GM21576 (cell line): ENCODE data around the gene CCDC186.
"Not testable (repeated sequence)": the region's sequence is repeated elsewhere in the genome, so short reads cannot be mapped to it uniquely, and the experiment has no call there.

Experiments used
- ATAC-seq: cut with Tn5 transposase; IDR thresholded peaks from one replicate; pipeline ENCODE4 v1.9.1; 2021; ENCODE audit warnings: mild to moderate bottlenecking, moderate library complexity; ENCODE audit not compliant: unreplicated experiment

Gene CCDC186

DNA sequence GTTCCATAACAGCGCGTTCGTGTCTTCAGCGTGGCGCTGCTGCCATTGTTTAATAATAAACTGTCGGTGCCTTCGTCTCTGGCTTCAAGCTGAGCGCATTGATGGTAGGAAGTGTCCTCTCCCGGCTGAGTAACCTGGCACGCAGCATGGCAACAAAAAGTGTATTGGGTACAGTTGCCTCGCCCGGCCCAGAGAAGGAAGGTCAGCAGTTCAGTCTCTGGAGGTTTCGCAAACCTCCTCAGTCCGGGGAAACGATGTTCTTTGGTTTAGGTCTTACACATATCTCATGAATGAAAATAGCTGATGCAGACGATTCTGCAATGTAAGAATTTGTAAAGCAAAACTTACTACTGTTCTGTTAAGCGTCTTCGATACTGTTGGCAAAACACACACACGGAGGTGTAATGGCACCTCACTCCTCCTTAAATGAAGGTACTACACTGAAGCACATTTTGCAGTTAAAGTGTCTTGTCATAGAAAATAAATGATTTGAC lies 739 bp upstream of the CCDC186 start:
- ATAC-seq, result peak; percentile 13

DNA sequence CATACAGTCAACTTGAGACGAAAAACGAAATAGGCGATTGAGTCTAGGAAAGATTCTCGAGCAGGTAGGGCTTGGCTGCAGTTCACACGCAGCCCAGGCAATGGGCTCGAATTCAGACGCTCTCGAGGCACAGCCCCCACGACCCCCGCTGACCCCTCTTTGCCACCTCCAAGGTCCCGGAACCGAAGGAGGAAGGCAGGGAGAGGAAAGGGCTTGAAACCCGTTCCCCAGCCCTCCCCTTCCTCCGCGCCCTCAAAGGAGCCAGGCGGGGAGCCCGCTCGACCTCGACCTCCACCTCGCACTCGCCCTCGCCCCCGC lies 441 bp downstream of the CCDC186 start:
- no peak for ATAC-seq

- ATAC-seq, result no peak
Measured at GRCh38 chr10:114172776-114173602, 1.0 kb downstream of the CCDC186 start.

DNA sequence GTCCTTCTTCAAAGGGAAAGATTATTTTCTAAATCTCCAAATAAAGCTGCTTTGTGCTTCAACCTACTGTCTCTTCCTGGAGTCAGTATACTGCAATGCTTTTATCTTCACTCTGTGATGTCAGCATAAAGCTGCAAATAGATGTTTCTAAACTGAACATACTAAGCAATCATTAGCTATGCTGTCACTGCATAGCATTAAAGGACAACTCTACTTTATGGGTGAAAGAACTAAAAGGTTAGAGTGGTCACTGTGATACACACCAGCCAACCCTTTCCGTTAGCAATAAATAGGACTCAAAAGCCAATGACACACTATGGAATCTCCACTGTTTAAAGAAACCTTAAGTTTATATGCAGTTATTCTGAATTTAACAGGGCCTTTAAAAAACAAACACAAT lies 1.8 kb downstream of the CCDC186 start:
- ATAC-seq, result no peak

DNA sequence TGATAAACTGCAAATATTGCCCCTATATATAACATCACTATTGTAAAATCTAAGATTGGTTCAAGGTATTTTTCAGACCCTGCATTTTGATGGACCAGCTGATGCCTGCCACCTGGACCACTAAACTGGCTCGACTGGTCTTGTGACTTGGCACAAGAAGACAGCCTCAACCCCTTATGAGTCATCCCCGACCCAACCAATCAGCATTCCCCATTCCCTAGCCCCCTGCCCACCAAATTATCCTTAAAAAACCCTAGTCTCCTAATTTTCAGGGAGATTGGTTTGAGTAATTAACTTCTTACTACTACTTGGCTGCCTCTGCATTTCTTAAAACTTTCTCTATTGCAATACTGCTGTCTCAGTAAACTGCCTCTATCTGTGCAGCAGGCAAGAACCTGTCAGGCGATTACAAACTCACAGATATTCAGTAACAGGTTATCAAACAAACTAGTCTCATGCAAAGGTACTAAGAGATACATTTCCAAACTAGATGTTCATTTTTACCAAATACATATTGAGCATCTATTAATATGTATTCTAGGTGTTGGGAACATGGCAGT lies 5.5 kb downstream of the CCDC186 start:
- ATAC-seq, result no peak

GRCh38 chr10:114167985-114168384 lies 6.0 kb downstream of the CCDC186 start:
- ATAC-seq, result no peak

DNA sequence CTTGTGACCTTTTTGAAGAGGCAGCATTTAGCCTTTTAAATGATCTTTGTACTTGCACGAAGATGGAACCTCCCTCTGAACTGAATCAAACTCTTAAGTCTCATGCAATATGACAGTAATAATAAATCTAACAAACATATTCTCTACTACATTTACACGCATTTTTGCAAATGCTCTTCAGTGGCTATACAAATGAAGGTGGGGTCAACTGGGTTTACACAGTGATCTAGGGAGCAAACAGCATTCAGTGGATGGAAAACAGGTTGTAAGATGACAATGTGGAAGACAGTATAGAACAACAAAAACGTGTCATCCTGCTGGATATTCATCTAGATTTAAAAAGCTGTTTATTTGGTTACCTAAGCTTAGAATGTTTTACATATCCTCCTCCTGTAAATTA lies 7.5 kb downstream of the CCDC186 start:
- ATAC-seq, result no peak

- no peak for ATAC-seq
Measured at GRCh38 chr10:114166043-114166442, 8.0 kb downstream of the CCDC186 start.

DNA sequence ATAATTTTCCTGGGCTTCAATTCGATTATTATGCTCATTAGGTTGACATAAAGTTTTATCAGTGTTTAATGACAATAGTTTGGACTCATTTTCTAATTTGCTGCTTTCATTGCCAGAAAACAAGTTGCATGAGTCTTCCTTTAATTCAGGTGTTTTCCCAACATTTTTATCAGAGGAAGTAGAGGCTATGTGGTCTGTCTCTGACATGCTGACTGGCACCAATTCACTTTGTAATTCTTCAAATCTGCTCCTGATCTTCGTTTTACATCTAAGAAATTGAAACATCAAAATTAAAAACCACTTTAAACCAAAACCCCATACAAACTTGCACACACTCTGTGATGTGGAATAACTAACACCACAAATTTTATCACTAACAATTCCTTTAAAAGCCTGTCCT lies 10.9 kb downstream of the CCDC186 start:
- no peak for ATAC-seq

GRCh38 chr10:114157912-114158311 lies 16.1 kb downstream of the CCDC186 start:
- no peak for ATAC-seq

DNA sequence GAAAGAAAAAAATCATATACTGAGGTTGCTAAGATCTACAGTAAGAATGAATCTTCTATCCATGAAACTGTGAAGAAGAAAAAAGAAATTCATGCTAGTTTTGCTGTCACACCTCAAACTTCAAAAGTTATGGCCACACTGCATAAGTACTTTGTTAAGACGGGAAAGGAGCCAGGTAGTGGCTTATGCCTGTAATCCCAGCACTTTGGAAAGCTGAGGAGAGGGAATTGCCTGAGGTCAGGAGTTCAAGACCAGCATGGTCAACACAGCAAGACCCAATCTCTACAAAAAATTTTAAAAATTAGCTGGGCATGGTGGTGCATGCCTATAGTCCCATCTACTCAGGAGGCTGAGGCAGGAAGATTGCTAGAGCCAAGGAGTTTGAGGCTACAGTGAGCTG lies 22.1 kb downstream of the CCDC186 start:
- no peak for ATAC-seq

DNA sequence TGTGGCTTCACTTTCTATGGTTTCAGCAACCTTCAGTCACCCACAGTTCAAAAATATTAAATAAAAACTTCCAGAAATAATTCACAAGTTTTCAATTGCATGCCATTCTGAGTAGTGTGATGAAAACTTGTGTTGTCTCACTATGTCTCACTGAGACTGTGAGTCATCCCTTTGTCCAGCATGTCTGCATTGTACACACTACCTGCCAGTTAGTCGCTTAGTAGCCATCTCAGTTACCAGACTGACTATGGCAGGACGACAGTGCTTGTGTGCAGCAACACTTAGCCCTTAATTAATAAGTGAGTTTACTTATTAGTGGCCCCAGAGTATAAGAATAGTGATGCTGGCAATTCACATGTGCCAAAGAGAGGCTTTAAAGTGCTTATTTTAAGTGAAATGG lies 22.5 kb downstream of the CCDC186 start:
- no peak for ATAC-seq

DNA sequence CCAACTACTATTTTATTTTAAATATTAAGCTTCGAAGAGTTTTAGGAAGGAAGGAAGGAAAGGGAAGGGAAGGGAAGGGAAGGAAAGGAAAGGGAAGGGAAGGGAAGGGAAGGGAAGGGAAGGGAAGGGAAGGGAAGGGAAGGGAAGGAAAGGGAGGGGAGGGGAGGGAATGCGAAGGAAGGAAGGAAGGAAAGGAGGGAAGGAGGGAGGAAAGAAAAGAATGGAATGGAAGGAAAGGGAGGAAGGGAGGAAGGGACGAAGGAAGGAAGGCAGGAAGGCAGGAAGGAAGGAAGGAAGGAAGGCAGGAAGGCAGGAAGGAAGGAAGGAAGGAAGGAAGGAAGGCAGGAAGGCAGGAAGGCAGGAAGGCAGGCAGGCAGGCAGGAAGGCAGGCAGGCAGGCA lies 24.5 kb downstream of the CCDC186 start:
- ATAC-seq, result not testable (repeated sequence)

GRCh38 chr10:114143160-114143559 lies 30.8 kb downstream of the CCDC186 start:
- ATAC-seq, result no peak

GRCh38 chr10:114142018-114142417 lies 32.0 kb downstream of the CCDC186 start:
- no peak for ATAC-seq

DNA sequence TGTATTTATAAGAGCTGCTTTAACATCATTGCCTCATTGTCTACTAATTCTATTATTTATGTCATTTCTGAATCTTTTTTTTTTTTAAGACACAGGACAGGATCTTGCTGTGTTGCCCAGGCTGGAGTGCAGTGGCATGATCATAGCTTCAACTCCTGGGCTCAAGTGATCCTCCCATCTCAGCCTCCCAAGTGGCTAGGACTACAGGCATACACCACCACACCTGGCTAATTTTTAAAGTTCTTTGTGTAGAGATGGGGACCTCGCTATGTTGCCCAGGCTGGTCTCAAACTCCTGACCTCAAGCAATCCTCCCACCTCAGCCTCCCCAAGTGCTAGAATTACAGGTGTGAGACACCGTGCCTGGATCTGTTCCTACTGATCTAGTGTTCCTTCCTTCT lies 33.2 kb downstream of the CCDC186 start:
- ATAC-seq, result not testable (repeated sequence)

DNA sequence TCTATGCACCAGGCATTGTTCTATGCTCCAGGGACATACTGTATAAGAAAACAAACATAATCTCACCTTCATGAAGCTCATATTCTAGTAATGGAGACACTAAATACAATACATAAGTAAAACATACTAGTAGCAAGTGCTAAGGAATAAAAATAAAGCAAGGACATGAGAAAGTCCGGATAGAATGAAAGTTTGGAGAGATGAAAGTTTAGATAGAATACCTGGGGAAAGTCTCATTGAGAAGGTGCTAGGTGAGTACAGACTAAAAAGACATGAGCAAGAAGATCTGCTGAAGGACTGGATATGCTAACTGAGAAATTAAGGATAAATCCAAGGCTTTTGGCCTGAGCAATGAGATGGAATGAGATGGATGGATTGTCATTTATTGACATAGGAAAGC lies 34.0 kb downstream of the CCDC186 start:
- no peak for ATAC-seq

DNA sequence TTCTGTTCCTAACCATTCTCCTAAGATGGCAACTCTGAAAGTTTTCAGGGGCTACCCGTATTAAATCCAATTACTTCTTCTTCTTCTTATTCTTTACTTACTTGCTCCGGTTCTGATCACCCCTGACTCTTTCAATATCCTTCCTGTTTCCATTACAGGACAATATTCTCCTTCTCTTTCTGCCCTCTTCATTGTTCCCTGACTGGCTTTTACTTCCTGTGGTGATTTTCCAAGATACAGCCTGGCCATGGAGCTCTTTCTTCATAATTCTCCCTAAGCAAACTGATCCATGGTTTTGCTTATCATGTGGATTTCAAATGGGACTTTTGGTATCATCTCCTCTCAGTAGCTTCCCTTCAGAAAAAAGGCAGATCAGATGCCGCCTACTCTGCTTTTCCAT lies 35.4 kb downstream of the CCDC186 start:
- ATAC-seq, result no peak

DNA sequence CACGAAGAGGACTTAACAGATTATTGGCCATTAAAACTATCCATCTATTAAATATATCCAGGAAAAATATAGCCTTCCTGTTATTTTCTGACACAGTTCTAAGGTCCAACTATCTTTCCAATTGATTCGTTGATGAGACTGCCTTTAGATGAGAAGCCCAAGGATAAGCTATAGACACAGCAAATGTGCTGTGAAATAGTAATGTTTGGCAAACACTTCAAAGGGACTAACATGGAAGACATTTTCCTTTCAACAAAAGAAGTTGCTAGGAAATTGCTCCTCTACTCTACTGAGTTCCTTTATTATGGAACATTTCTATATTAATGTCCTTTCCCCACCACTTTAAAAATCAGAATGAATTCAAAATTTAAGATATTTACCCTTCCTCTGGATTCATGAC lies 38.5 kb downstream of the CCDC186 start:
- no peak for ATAC-seq

DNA sequence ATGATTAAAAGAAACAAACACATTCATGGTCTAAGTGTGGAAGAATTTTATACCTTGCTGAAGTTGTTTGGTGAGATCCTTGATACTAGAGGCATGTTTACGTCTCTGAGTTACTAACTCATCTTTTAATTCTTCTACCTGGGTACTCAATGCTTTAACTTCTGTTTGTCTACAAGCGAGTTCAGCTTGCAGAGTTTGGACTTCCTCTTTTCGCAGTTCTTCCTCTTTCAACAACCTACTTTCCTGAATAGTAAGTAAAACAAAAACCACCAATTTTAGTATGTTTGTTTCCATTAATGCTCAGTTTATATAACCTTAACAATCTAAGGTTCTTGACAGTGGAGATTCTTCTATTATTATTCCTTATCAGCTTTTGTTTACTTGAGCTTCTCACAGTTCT lies 42.9 kb downstream of the CCDC186 start:
- peak; percentile 78 for ATAC-seq

DNA sequence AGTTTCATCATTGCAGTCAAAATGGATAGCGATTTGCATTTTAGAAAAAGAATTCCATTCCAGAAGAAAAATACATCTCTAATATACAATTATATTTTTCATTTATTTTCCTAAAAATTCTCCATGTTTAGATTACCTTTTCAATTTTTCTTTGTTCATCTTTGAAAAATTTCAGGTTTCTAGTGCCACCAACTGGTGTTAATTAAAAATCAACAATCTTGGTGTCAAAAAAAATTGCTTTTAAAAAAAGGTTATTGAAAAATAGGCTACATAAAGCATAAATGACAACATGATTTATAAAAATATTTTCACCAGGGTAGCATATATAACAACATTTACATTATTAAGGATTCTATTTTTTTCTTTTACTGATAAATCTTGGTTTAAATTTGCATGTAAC lies 53.0 kb downstream of the CCDC186 start:
- ATAC-seq, result no peak

DNA sequence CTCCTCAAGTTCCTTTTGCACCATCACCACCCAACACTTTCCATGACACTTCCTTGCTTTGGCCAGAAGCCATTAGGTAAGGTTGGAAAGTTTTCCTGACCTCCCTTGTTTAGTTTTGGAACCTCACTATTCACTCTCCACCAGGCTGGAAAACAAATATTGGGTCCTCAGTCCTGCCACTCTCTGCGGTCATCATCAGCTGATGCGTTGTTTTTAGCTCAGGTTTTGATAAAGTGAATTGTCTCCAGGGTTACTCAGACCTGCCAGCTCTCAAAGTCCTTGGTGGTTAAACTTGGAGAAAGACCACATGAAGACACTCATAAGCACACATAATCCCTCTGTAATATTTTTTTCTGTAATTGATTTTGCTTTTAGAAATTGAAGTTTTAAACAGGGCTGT lies 55.5 kb downstream of the CCDC186 start:
- ATAC-seq, result no peak

DNA sequence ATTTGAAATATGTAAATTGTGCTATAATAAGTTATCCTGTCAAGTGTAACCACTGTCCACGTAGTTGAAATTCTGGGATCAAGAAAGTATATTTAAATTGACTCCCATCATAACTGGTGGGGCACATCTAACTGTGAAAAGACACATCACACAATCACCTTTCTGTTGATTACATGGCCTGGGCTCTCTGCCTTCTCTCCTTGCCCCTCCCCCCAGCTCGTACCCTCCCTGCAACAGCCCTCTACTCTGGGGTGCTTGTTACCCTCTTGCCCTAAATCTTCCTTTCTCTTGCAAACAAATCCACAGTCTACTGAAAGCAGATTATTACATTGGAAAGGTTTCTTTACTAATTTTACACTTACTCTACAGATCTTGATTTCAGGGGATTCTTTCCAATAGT lies 56.3 kb downstream of the CCDC186 start:
- ATAC-seq, result no peak
